ENCODE data around the gene TOMT.

GRCh38 chr11:72150882-72151281 is 45.2 kb downstream of the TOMT start:
- TF ChIP-seq CTCF (IDR thresholded peaks at IDR 0.05; ENCODE audit: low read length): no peak
- TF ChIP-seq EZH2 (IDR thresholded peaks at IDR 0.05; ENCODE audit: borderline replicate concordance, low read length): no peak

Data from OCI-LY1 (cell line).